C1 segment of cervical spinal cord (tissue), 14 donors: ENCODE data around the gene FAR1.
"Not testable (repeated sequence)": the region's sequence is repeated elsewhere in the genome, so short reads cannot be mapped to it uniquely, and the experiment has no call there.

Source experiments
- DNase-seq, 14 donors: peaks; one replicate each; lab custom pipeline; 2025; lab: John Stamatoyannopoulos, UW

Gene FAR1

GRCh38 chr11:13705710-13706109, 37.2 kb downstream of the FAR1 start:
- DNase-seq, result no peak

- DNase-seq, result no peak
These were observed 45.5 kb downstream of the FAR1 start for GRCh38 chr11:13713982-13714381.

GRCh38 chr11:13717331-13717730, 48.9 kb downstream of the FAR1 start:
- DNase-seq, result no peak

GRCh38 chr11:13718394-13718793, 49.9 kb downstream of the FAR1 start:
- DNase-seq, result no peak

GRCh38 chr11:13720940-13721339, 52.5 kb downstream of the FAR1 start:
- no peak for DNase-seq

- DNase-seq, result no peak
These were observed 53.3 kb downstream of the FAR1 start for GRCh38 chr11:13721760-13722159.

- DNase-seq, result no peak
These were observed 58.0 kb downstream of the FAR1 start for GRCh38 chr11:13726456-13726855.

GRCh38 chr11:13728076-13728475, 59.6 kb downstream of the FAR1 start:
- no peak for DNase-seq

GRCh38 chr11:13734530-13734929, 66.1 kb downstream of the FAR1 start:
- DNase-seq, result no peak

- DNase-seq, result peak in 1 of 14 donors; percentile 41
These were observed 76.7 kb downstream of the FAR1 start for GRCh38 chr11:13745165-13745564.

- not testable (repeated sequence) for DNase-seq
These were observed 84.8 kb downstream of the FAR1 start for GRCh38 chr11:13753316-13753715.

- DNase-seq, result no peak
These were observed 90.6 kb downstream of the FAR1 start for GRCh38 chr11:13759050-13759449.

GRCh38 chr11:13760115-13760514, 91.6 kb downstream of the FAR1 start:
- DNase-seq, result no peak

GRCh38 chr11:13761250-13761649, 92.8 kb downstream of the FAR1 start:
- no peak for DNase-seq

GRCh38 chr11:13761716-13762115, 93.2 kb downstream of the FAR1 start:
- no peak for DNase-seq

- DNase-seq, result no peak
These were observed 94.2 kb downstream of the FAR1 start for GRCh38 chr11:13762718-13763117.

- DNase-seq, result no peak
These were observed 94.9 kb downstream of the FAR1 start for GRCh38 chr11:13763341-13763740.

- peak in 1 of 14 donors; percentile 44 for DNase-seq
These were observed 97.4 kb downstream of the FAR1 start for GRCh38 chr11:13765886-13766285.

- no peak for DNase-seq
These were observed 99.0 kb downstream of the FAR1 start for GRCh38 chr11:13767471-13767870.

GRCh38 chr11:13769188-13769587, 100.7 kb downstream of the FAR1 start:
- no peak for DNase-seq

- no peak for DNase-seq
These were observed 102.7 kb downstream of the FAR1 start for GRCh38 chr11:13771151-13771550.

- DNase-seq, result peak in 1 of 14 donors; percentile 63
These were observed 104.0 kb downstream of the FAR1 start for GRCh38 chr11:13772223-13773046.

GRCh38 chr11:13775471-13775870, 107.0 kb downstream of the FAR1 start:
- DNase-seq, result no peak
